Activated CD8-positive, alpha-beta memory T cell treated with anti-CD3 and anti-CD28 coated beads, Interleukin-2, amount 50 U/mL, for 4 hours (primary cell): Measurements from ENCODE around the gene TMCO6.
"Not testable (repeated sequence)": the region's sequence is repeated elsewhere in the genome, so short reads cannot be mapped to it uniquely, and the experiment has no call there.

Experiments
- DNase-seq: peaks from one replicate; pipeline ENCODE4 v3.0.0-alpha.2; 2020

TMCO6 gene

GRCh38 chr5:140631036-140631417 is 8.2 kb upstream of the TMCO6 start:
- DNase-seq, result no peak

DNA sequence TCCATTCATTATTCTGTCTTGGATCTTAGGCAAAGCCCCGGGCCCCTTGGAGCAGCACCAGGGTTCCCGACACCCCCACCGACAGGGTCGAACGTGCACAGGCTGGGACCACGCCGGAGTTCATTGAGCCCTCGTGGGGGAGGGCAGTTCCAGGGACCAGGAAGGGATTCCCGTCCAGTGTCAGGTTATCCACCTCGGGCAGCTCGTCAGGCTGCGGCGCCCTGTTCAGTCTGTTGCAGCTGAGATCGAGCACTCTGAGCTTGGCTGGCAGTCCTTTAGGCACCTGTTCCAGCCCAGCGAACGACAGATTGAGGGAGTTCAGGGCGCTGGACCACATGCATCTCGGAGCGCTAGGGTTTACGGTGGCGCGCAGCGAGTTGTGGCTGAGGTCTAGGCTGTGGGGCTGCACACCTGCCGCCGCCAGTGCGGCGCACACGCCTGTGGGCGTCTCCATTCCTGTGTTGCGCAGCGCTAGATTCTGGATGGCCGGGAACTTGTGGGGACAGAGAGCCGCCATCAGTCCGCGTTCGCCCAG is 7.4 kb upstream of the TMCO6 start:
- peak; percentile 32 for DNase-seq

DNA sequence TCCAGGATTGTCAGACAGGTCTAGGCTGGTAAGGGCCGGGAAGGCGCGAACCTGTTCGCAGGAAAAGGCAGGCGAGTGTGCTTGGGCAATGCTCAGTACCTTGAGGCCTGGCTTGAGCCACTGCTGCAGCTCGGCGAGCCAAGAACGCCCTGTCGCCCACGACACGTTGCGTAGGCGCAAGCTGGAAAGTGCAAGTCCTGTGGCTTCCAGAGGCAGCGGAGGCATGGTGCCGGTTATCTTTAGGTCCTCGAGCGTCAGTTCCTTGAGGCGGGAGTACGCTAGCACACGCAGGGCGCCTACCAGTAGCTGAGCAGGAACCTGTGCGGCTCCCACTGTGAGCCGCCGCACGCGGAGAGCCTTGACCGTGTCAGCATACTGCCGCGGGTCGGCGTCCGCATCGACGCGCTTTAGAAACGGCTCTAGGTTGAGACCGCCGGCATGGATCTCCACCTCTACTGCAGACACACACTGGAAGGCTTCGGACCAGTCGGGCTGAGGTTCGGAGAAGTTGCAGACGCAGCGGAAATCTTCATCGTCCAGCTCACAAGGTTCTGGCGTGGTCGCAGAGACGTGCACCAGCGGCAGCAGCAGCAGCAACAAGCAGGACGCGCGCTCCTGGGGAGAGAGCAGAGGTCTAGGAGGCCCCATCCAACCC is 6.8 kb upstream of the TMCO6 start:
- peak; percentile 45 for DNase-seq

DNA sequence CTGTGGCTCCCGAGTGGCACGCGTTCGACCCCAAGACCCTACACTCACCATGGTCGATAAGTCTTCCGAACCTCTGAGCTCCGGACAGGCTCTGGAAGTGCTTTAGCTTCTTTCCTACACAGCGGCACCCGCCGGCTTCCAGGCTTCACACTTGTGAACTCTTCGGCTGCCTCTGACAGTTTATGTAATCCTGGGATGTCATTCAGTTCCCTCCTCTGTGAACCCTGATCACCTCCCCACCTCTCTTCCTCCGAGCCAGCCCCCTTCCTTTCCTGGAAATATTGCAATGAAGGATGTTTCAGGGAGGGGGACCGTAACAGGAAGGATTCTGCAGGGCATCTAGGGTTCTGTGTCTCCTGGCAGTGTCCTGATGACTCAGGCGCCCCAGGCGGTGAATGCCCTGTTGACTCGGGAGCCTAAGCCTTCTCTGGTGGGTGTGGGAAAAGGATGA is 6.2 kb upstream of the TMCO6 start, which contains the start of gene CD14:
TSS of gene CD14 (minus strand) at position 155 of the 451 bp plus-strand sequence. CDS start at position 51, 104 bp downstream.
- no peak for DNase-seq

DNA sequence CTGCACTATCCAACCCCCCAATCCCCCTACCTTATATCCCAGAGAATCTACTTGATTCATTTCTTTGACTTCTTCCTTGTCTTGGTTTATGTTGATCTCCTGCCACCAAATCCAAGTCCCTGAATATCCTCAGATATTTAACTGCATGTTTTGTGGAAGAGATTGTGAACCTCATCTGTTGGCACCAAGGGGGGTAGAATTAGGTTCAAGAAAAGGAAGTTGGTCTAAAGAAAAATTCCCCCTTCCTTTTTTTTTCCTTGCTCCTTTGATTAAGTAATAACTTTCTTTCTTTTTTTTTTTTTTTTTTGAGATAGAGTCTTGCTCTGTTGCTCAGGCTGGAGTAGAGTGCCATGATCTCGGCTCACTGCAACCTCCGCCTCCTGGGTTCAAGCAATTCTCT is 5.8 kb upstream of the TMCO6 start:
- DNase-seq, result no peak

DNA sequence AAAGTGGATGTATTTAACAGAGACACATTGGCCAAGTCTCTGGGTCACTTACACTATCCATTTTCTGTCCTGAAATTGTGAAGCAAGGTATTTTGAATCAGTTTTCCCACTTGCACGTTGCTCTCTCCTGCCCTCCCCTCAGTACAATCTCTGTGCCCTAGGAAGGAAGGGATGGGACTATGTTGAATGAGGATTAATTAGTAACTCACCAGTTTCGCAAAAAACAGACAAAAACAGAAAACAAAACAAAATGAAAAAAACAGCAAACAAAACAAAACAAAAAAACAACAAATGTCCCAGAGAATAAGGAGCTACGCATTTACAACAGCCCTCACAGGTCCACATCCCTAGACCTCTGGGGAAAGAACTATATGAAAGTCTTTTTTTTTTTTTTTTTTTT is 5.1 kb upstream of the TMCO6 start:
- DNase-seq, result no peak

DNA sequence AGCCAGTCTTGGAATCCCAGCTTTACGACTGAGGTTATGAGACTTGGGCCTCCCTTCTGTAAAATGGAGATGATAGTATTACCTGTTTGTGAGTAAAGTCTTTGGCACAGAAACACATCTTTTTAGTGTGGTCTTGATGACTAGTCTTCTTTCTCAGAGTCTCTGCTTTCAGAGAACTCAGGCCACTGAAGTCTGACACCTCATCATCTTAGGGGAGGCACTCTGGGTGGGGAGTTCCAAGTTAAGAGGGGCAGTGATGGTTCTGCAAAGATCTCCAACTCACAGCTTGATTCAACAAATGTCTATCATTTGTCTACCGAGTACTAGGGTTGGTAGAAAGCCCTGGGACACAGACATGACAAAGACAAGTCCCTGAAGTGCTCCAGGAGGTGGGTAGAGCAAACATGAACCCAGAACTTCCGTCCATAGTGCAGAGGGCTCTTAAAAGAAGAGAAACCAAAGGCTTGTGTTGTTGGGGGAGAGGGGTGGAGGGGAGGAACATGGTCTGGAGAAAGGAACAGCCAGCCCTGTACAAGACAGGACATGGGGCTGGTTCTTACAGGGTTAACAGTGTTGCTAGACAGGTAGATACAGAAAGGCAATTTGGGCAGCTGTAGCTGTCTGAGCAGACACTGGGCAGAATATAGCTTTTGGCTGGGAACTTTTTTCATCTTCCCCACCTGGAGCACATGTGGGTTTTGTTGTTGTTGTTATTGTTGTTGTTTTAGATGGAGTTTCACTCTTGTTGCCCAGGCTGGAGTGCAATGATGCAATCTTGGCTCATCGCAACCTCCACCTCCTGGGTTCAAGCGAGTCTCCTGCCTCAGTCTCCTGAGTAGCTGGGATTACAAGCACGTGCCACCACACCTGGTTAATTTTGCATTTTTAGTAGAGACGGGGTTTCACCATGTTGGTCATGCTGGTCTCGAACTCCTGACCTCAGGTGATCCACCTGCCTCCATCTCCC is 3.7 kb upstream of the TMCO6 start:
- no peak for DNase-seq

GRCh38 chr5:140637371-140638100 is 1.7 kb upstream of the TMCO6 start:
- no peak for DNase-seq

DNA sequence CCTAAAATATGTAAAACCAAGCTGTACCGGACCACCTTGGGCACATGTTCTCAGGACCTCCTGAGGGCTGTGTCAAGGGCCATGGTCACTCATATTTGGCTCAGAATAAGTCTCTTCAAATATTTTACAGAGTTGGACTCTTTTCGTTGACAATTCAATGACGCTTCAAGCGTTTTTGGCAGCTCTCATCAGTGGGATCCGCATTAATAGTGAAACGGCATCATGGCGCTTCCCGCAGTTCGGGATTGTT is 428 bp upstream of the TMCO6 start:
- not testable (repeated sequence) for DNase-seq

DNA sequence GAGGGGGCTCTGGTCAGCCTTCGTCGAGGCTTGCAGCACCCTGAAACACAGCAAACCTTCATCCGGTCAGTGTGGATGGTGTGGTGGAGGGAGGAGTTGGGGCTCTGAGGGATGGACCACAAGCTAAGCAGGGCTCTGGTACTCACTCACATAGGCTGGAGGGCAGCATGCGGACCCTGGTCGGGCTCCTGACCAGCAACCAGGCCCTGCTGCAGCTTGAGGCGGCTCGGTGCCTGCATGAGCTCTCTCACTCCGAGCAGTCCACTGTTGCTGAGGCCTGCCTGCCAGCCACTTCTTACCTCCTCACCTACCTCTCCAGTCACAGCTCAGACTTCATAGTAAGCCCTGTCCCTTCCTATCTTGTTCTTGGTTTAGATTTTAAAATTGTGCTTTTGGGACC is 2.5 kb downstream of the TMCO6 start:
- no peak for DNase-seq

- no peak for DNase-seq
Measured at GRCh38 chr5:140642718-140643117, 3.5 kb downstream of the TMCO6 start.

- DNase-seq, result no peak
Measured at GRCh38 chr5:140647042-140647419, 7.8 kb downstream of the TMCO6 start.

DNA sequence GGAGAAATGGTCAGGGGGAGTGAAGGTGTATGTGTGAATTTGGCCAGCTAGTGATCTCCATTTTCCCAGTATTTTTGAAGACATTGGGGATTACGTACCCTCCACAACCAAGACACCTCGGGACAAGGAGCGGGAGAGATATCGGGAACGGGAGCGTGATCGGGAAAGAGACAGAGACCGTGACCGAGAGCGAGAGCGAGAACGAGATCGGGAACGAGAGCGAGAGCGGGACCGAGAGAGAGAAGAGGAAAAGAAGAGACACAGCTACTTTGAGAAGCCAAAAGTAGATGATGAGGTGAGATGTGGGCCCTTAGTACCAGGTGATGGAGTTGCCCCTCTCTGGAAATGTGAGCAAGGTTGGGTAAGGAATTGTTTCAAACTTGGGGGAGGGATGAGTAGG is 19.6 kb downstream of the TMCO6 start:
- no peak for DNase-seq

DNA sequence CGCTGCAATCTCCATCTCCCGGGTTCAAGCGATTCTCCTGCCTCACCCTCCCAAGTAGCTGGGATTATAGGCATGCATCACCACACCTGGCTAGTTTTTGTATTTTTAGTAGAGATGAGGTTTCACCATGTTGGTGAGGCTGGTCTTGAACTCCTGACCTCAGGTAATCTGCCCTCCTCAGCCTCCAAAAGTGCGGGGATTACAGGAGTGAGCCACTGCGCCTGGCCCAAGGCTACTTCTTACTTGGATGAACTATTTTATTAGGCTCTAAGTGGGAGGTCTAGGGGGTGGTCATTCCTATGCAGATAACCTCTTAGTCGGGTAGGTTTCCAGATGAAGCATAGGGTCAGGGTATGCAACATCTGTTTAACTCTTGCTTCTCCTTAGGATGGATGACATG is 21.1 kb downstream of the TMCO6 start:
- not testable (repeated sequence) for DNase-seq

DNA sequence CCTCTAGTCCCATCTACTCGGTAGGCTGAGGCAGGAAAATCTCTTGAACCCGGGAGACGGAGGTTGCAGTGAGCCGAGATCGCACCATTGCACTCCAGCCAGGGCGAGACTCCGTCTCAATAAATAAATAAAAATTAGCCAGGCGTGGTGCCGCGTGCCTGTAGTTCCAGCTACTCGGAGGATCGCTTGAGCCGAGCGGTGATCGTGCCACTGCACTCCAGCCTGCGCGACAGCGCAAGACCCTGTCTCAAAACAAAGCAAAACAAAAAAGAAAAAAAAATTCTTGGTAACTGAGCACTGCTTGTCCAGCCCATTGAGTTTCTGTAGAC is 24.7 kb downstream of the TMCO6 start:
- no peak for DNase-seq

DNA sequence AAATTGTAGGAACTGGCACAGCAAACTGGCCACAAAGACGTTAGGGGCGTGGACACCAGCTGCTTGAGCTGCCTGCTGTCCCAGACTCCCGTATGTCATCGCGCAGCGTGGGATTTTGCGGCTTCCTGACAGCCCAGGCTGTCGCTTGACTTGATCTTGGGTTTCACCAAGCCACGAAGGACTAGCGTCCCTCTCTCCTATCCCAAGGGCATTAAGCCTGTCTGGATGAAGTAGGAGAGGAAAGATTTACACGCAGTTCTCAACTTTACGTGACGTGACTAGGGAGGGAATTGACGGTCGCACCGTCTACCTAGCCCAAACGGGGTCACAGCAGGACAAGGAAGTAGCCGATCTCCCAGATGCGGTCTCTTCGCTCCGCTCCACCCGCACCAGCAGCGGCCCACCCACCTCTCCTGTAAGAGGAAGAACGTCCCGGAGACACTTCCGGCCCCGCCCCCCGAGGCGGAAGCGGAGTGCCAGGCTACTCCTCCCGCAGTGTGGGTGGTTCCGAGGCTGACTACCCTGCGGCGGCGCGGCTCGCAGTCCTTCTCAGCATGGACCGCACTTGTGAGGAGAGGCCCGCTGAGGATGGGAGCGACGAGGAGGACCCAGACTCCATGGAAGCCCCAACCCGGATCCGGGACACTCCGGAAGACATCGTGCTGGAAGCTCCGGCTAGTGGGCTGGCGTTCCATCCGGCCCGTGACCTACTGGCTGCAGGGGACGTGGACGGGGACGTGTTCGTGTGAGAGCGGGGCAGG is 25.3 kb downstream of the TMCO6 start, which contains the start of gene WDR55:
TSS of gene WDR55 (plus strand) at position 546 of the 761 bp plus-strand sequence. CDS start at position 555, 9 bp downstream.
- peak; percentile 95 for DNase-seq

- not testable (repeated sequence) for DNase-seq
Measured at GRCh38 chr5:140671035-140671434, 31.8 kb downstream of the TMCO6 start.

- no peak for DNase-seq
Measured at GRCh38 chr5:140671472-140672125, 32.3 kb downstream of the TMCO6 start.

DNA sequence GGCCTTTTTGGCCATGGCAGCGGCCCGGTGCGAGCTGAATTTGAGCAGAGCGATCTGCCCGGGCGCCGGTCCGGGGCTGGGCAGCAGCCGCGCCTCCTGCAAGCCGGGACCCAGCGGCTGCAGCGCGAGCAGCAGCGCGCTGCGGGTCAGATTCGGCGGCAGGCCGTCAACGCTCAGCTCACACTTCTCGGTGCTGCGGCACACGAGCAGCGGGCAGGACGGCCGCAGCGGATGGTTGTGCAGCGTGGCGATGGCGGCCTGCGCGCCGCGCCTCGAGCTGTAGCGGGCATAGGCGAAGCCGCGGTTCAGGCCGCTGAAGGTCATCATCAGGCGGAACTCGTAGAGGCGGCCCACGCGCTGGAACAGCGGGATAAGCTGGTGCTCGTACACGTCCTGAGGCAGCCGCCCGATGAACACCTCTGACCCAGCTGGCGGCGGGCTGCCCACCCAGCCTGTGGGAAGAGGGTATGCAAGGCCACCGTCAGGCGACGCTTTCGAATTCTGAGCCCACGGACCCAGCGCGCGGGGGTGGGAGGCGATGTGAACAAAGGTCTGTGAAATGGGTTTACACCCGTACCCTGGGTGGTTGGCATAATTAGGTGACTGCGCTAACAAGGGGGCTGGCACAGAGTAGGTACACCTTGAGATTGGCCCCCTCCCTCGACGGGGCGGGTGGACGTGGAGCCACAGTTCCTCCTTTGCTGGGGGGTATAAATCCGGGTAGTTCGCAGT is 33.4 kb downstream of the TMCO6 start:
- no peak for DNase-seq

GRCh38 chr5:140673187-140673976 is 34.1 kb downstream of the TMCO6 start, which contains the start of gene DND1:
DND1 (minus strand) TSS chr5:140673576; CDS start chr5:140673542, 34 bp downstream.
- no peak for DNase-seq
